HUES6 (cell line): ENCODE data around the gene STXBP4.

Source experiments
- H3K27ac ChIP-seq: 2 replicates; pipeline ENCODE4 v1.7.0; 2013; ENCODE audit warnings: low read depth, mild to moderate bottlenecking, low read length, inconsistent platforms
- H3K27me3 ChIP-seq: 2 replicates; pipeline ENCODE4 v1.6.1; 2013; ENCODE audit warnings: low read length; ENCODE audit not compliant: control insufficient read depth, insufficient read depth
- H3K36me3 ChIP-seq: 2 replicates; pipeline ENCODE4 v1.6.1; 2013; ENCODE audit warnings: low read length; ENCODE audit not compliant: control insufficient read depth, insufficient read depth
- H3K4me1 ChIP-seq: 2 replicates; pipeline ENCODE4 v1.6.1; 2013; ENCODE audit warnings: low read length; ENCODE audit not compliant: control insufficient read depth, insufficient read depth
- H3K4me3 ChIP-seq: 2 replicates; pipeline ENCODE4 v1.5.1; 2013; ENCODE audit warnings: low read depth, low read length
- H3K9ac ChIP-seq: one replicate; pipeline ENCODE4 v1.6.1; 2013; ENCODE audit warnings: mild to moderate bottlenecking, low read length
- H3K9me3 ChIP-seq: 2 replicates; pipeline ENCODE4 v1.6.1; 2013; ENCODE audit warnings: low read depth, low read length; ENCODE audit not compliant: control insufficient read depth, insufficient read depth

The STXBP4 gene

DNA sequence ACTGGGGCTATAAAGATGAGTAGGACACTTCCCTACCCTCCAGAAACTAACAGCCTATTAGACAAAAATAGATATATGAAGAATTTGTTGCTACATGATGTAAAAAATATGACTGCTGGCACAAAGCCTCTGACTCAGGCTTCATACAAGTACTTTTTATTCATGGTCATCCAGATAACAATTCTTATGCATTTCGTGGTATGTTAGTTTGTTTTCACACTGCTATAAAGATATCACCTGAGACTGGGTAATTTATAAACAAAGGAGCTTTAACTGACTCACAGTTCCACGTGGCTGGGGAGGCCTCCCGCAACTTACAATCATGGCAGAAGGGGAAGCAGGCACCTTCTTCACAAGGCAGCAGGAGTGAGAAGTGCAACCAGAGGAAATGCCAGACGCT is 183.7 kb downstream of the STXBP4 start:
- Histone ChIP-seq H3K36me3 (no peaks in the 10 kb centered on the region), H3K4me3 (no peak overlapping the region), H3K27ac (no peak overlapping the region)

DNA sequence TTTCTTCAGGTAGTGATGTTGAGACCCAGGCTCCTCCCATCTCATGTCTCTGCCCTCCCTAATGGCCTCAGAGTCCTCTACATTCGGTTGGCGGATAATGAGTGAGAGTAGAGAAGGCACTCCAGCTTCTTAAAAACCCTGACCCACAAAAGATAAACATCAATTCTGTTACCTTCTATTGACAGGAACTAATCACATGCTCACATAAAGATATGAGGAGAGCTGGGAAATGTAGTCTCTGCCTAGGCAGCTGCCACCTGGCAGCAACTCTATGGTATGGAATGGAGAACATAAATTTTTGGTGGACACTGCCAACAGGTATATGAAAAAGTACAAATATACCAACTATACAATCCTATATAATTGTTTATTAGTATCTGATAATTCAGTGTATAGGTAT is 185.5 kb downstream of the STXBP4 start:
- Histone ChIP-seq H3K4me3 (no peak overlapping the region), H3K9me3 (no peaks in the 10 kb centered on the region), H3K27me3 (no peaks in the 10 kb centered on the region), H3K4me1 (no peaks in the 10 kb centered on the region; the same call in 1 of the 2 replicates), H3K27ac (no peak overlapping the region), H3K36me3 (no peaks in the 10 kb centered on the region), H3K9ac (no peak overlapping the region)

More for the DNA sequence above, 183.7 kb downstream of the STXBP4 start:
- Histone ChIP-seq H3K9ac (no peak overlapping the region), H3K9me3 (no peaks in the 10 kb centered on the region), H3K4me1 (no peaks in the 10 kb centered on the region; the same call in 1 of the 2 replicates), H3K27me3 (no peaks in the 10 kb centered on the region)

DNA sequence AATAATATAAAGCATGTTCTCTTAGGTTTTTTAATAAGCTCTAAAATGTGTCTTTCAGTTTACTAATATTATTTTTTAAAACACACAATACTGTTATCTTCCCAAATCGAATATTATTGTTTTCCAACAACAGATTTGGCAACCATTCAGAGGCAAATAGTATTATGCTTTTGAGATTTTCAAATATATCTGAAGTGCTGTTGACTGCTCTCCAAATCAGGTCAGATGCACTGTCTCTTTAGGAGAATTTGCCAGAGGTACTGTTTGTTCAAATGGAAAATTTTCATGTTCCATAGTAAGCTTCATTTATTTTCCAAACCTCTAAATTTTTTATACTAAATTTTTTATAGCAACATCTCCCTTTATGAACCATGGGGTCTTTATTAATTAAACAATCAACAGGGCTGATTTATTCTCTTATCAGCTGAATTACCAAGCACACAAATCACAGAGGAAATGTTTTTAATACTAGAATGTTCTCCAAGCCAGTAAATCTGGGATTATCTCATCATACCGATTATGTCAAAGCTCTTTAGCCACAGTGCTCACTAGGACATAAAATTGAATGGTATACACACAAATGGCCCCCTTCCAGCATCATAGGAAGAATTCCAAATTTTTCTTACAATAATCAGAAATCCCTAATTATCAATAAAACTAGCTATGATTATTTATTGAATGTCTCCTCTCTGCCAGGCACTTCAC is 187.4 kb downstream of the STXBP4 start:
- no peak overlapping the region for H3K27ac ChIP-seq
- no peak overlapping the region for H3K9ac ChIP-seq
- no peaks in the 10 kb centered on the region; the same call in 1 of the 2 replicates for H3K4me1 ChIP-seq
- H3K36me3 ChIP-seq, result no peaks in the 10 kb centered on the region
- no peak overlapping the region for H3K4me3 ChIP-seq
- H3K9me3 ChIP-seq, result no peaks in the 10 kb centered on the region
- no peaks in the 10 kb centered on the region for H3K27me3 ChIP-seq

DNA sequence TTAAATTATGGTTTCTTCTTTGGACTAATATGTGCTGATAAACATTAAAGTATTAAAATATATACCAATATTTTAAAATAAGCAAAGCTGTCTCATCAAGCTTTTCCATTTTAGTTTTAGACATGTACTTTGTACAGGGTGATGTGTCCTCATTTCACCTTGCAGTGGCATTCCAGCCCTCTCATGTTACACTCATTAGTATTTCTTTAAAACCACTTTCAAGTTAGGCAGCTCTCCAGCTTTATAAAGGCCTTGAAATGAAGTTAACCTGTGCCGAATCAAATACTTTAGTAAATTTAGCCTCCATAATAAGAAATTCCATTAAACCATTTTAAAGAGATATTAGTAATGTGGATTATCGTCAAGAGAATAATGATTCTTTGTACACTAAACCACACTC is 188.6 kb downstream of the STXBP4 start:
- H3K27me3 ChIP-seq, result no peaks in the 10 kb centered on the region
- H3K4me1 ChIP-seq, result no peaks in the 10 kb centered on the region; the same call in 1 of the 2 replicates
- no peaks in the 10 kb centered on the region for H3K36me3 ChIP-seq
- H3K9me3 ChIP-seq, result no peaks in the 10 kb centered on the region
- no peak overlapping the region for H3K27ac ChIP-seq
- H3K9ac ChIP-seq, result no peak overlapping the region
- H3K4me3 ChIP-seq, result no peak overlapping the region

DNA sequence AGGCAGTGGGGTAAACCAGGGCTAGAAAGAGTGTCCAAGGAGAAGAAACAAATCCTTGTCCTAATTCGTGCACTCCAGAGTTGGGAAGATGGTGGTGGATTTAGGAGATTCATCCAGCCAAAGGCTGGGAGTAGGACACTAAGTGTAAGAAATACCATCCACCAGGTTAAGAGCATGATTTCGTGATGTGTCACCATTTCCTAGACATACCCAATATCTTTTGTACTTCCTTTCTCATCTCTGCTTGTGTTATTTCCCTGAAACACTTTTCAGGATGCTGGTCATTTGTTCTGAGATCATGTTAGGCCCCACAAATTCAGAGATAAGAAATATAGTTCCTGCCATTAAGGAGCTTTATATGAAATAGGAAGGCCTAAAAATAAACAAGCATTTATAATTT is 189.9 kb downstream of the STXBP4 start:
- Histone ChIP-seq H3K9ac (no peak overlapping the region), H3K4me1 (no peaks in the 10 kb centered on the region; the same call in 1 of the 2 replicates), H3K4me3 (no peak overlapping the region), H3K27ac (no peak overlapping the region), H3K9me3 (no peaks in the 10 kb centered on the region), H3K27me3 (no peaks in the 10 kb centered on the region), H3K36me3 (no peaks in the 10 kb centered on the region)

DNA sequence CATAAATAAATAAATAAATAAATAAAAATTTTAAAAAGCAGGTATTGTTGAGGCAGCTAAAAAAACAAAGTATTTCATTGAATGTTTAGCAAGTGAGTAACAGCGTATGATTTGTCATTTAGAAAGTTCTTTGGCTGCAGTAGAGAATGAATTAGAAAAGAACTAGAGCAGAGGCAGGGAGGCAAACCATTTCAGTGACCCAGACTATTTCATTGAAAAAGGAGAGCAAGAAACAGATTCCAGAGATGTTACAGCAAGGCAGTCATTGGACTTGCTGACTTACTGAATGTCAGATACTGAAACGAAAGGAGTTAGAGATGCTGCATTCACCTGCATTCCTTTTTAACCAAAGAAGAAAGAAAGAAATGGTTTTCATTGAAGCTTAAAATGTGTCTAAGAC is 190.7 kb downstream of the STXBP4 start:
- no peaks in the 10 kb centered on the region for H3K9me3 ChIP-seq
- H3K27me3 ChIP-seq, result no peaks in the 10 kb centered on the region
- H3K36me3 ChIP-seq, result no peaks in the 10 kb centered on the region
- H3K4me3 ChIP-seq, result no peak overlapping the region
- no peaks in the 10 kb centered on the region; the same call in 1 of the 2 replicates for H3K4me1 ChIP-seq
- no peak overlapping the region for H3K9ac ChIP-seq
- no peak overlapping the region for H3K27ac ChIP-seq

DNA sequence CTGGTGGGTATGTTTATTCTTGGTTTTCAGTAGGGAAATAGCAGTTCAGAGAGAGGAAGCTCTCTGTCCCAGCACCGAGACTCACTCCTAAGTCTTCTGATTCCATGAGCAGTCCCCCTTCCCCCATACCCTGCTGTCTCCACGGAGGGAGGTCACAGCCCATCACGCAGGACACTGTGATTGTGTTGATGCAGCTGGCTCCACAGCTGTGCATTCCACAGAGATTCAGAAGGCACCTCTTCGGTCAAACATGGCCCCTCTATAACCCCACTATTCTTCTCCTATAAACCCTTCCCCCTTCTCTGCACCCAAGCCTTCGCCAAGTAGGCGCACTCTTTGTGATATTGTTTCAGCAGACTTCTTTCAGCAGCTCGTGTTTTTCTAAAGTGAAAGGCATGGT is 191.9 kb downstream of the STXBP4 start:
- Histone ChIP-seq H3K36me3 (no peaks in the 10 kb centered on the region), H3K27me3 (no peaks in the 10 kb centered on the region), H3K27ac (no peak overlapping the region), H3K9me3 (no peaks in the 10 kb centered on the region), H3K9ac (no peak overlapping the region), H3K4me3 (no peak overlapping the region), H3K4me1 (no peaks in the 10 kb centered on the region; the same call in 1 of the 2 replicates)

DNA sequence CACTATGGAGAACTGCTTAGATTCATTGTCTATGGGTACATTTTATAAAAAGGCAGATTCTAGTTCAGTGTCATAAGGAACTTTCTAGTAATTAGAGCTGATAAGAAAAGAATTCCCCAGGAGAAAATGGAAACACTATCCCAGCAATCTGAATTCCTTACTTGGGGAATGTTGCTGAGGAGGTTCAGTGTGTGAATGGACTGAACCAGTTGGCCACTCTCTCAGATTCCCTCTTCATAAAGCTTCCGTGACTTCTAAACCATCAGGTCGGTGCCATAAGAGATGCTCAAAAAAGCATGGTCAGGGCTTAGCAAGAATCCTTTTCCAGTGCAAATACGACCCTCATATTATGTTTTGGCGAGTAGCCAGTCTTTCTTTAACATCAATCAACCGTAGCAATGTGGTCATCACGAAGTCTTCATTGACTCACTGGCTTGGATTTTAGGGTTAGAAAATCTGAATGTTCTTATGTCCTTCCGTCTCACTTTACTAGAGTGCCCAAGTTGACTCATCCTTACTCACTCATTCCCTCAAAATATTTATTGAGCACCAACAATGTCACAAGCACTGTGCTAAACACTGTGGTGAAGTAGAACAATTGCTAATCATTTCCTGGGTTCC is 193.5 kb downstream of the STXBP4 start:
- Histone ChIP-seq H3K4me3 (no peak overlapping the region), H3K9me3 (no peaks in the 10 kb centered on the region), H3K27me3 (no peaks in the 10 kb centered on the region), H3K27ac (no peak overlapping the region), H3K9ac (no peak overlapping the region), H3K36me3 (no peaks in the 10 kb centered on the region), H3K4me1 (no peaks in the 10 kb centered on the region; the same call in 1 of the 2 replicates)

DNA sequence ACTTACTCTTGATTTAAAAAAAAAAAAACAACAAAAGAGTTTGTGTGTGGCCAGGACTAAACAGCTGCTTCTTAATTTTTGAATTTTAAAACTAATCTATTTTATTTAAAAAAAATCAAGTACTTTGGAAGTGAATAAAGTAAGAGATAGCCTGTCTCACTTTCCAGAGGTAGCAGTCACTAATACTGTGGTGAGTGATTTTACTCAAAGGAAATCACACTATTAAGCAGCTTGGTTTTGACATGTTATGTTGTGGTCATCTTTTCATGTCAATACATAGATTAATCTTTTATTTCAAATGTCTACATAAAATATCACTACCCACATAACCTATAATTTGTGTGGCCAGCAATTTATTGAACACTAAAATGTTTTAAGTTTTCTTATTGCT is 194.0 kb downstream of the STXBP4 start:
- no peaks in the 10 kb centered on the region for H3K36me3 ChIP-seq
- no peaks in the 10 kb centered on the region for H3K9me3 ChIP-seq
- H3K4me1 ChIP-seq, result no peaks in the 10 kb centered on the region
- no peak overlapping the region for H3K9ac ChIP-seq
- H3K27me3 ChIP-seq, result no peaks in the 10 kb centered on the region
- H3K27ac ChIP-seq, result no peak overlapping the region
- no peak overlapping the region for H3K4me3 ChIP-seq

DNA sequence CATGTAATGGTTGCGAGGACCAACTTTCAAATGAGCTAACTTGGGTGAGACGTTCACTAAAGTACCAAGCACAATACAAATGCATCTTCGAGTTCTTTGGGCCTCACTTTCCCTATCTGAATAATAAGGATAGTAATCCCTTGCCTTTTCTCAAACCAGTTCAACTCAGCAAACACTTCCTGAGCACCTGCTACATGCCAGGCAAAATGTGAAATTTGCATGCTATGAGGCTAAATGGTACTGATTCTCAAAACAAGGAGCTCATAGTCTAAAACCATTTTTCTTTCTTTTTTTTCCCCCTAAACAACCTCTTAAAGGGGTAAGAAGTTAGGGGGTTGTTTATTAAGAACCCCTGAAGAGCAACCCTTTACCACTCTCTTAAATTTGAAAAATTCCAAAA is 194.8 kb downstream of the STXBP4 start:
- H3K27ac ChIP-seq, result no peak overlapping the region
- no peaks in the 10 kb centered on the region for H3K4me1 ChIP-seq
- no peaks in the 10 kb centered on the region for H3K27me3 ChIP-seq
- no peak overlapping the region for H3K9ac ChIP-seq
- no peaks in the 10 kb centered on the region for H3K9me3 ChIP-seq
- H3K36me3 ChIP-seq, result no peaks in the 10 kb centered on the region
- no peak overlapping the region for H3K4me3 ChIP-seq

DNA sequence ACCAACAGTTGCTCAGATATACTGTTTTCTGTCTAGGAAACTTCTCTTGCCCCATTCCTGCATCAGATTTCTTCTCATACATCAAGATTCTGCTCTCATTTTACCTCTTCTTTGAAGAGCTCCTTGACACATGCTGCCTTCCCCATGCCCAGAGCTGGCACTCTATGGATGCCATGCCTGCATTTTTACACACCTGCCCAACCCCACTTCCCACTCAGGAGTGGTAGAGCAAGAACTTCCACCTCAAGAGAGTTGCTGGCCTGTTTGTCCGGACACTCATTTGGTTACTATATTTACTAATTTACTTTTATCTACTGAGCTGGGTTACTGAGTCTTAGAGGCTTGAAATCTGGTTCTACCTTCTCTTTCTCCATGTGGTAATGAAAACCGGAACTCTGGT is 197.9 kb downstream of the STXBP4 start:
- Histone ChIP-seq H3K27me3 (no peaks in the 10 kb centered on the region), H3K27ac (no peak overlapping the region), H3K9ac (no peak overlapping the region), H3K4me1 (no peaks in the 10 kb centered on the region), H3K9me3 (no peaks in the 10 kb centered on the region), H3K36me3 (no peaks in the 10 kb centered on the region), H3K4me3 (no peak overlapping the region)
